Esophagus muscularis mucosa (tissue), 4 donors: Measurements from ENCODE around the gene ANKRD53.

Source experiments
- CTCF ChIP-seq, 3 experiments: fragments of 200-600 bp in 2 of 3; fragments of 450-650 bp in 1 of 3; sonication (generic) in 2 of 3; IDR thresholded peaks; one replicate each; pipeline ENCODE4 v1.5.1; 2017 to 2019; ENCODE audit warnings: antibody characterized with exemption in 3 of 3, mild to moderate bottlenecking in 2 of 3, moderate library complexity in 1 of 3
- EP300 ChIP-seq: sonication (generic); formaldehyde crosslinking; IDR thresholded peaks from one replicate; pipeline ENCODE4 v1.6.1; 2017; ENCODE audit warnings: antibody characterized with exemption
- POLR2A ChIP-seq: fragments of 450-650 bp; IDR thresholded peaks from one replicate; pipeline ENCODE4 v1.6.1; 2017; ENCODE audit warnings: antibody characterized with exemption, moderate library complexity, mild to moderate bottlenecking, low read depth
- POLR2AphosphoS5 ChIP-seq, 2 donors: sonication (generic); formaldehyde crosslinking; IDR thresholded peaks; one replicate each; pipeline ENCODE4 v1.6.1; 2017; ENCODE audit warnings: antibody characterized with exemption in 2 of 2

GRCh38 chr2:70991742-70992141 is 13.3 kb downstream of the ANKRD53 start:
- TF ChIP-seq POLR2AphosphoS5 (IDR thresholded peaks at IDR 0.05) (no peak), CTCF (IDR thresholded peaks at IDR 0.05) (no peak), POLR2A (no peak), EP300 (no peak)
